ENCODE results near the gene SUSD6. TPM values are rescaled to one million over a fixed set of nuclear protein-coding genes. Genes with fewer than 3 reads are reported as not detected.
A peak's percentile ranks its signal among the peaks of the same experiment; 100 is the strongest.

SUSD6 gene
- total and polyA plus RNA-seq, 9 of the 15 experiments (the other 6 are each of a cell fraction or from before 2014, with no cell fraction given) = 2.9 to 20.7 (median 5.6) TPM

GRCh38 chr14:69701857-69702256, 90.5 kb downstream of the SUSD6 start (continued):
- TF ChIP-seq ZMIZ1 (IDR thresholded peaks at IDR 0.05; ENCODE audit: low read depth in 2 of 2, low read length in 2 of 2) (no peak), FOXA3 (CRISPR knock-in tag; conservative IDR thresholded peaks at IDR 0.05 in 1 of 2, IDR thresholded peaks at IDR 0.05 in 1 of 2) (no peak), CTBP1 (IDR thresholded peaks at IDR 0.05; ENCODE audit: borderline replicate concordance) (no peak), PHB (CRISPR knock-in tag; IDR thresholded peaks at IDR 0.05) (no peak), LEF1 (IDR thresholded peaks at IDR 0.05) (peak; percentile 51; the same call in 1 of the 2 replicates), SMARCE1 (IDR thresholded peaks at IDR 0.05) (peak; percentile 73), DPF2 (IDR thresholded peaks at IDR 0.05) (peak; percentile 86), SP1 (CRISPR knock-in tag; IDR thresholded peaks at IDR 0.05) (no peak), NFE2L1 (tag; IDR thresholded peaks at IDR 0.05; ENCODE audit: borderline replicate concordance, low read depth) (no peak), YBX1 (IDR thresholded peaks at IDR 0.05) (no peak), CBX1 (IDR thresholded peaks at IDR 0.05; ENCODE audit: low read depth) (no peak), ZNF395 (CRISPR knock-in tag; IDR thresholded peaks at IDR 0.05) (peak; percentile 82; the same call in 1 of the 2 replicates), MECOM (CRISPR knock-in tag; IDR thresholded peaks at IDR 0.05) (no peak), FOXO4 (CRISPR knock-in tag; IDR thresholded peaks at IDR 0.05) (no peak), ZNF589 (CRISPR knock-in tag; IDR thresholded peaks at IDR 0.05; ENCODE audit: low read depth) (peak; percentile 64; the same call in 1 of the 2 replicates), BHLHE40 (IDR thresholded peaks at IDR 0.05; ENCODE audit: low read length) (peak; percentile 72)
- TF ChIP-seq, protein P1, sequence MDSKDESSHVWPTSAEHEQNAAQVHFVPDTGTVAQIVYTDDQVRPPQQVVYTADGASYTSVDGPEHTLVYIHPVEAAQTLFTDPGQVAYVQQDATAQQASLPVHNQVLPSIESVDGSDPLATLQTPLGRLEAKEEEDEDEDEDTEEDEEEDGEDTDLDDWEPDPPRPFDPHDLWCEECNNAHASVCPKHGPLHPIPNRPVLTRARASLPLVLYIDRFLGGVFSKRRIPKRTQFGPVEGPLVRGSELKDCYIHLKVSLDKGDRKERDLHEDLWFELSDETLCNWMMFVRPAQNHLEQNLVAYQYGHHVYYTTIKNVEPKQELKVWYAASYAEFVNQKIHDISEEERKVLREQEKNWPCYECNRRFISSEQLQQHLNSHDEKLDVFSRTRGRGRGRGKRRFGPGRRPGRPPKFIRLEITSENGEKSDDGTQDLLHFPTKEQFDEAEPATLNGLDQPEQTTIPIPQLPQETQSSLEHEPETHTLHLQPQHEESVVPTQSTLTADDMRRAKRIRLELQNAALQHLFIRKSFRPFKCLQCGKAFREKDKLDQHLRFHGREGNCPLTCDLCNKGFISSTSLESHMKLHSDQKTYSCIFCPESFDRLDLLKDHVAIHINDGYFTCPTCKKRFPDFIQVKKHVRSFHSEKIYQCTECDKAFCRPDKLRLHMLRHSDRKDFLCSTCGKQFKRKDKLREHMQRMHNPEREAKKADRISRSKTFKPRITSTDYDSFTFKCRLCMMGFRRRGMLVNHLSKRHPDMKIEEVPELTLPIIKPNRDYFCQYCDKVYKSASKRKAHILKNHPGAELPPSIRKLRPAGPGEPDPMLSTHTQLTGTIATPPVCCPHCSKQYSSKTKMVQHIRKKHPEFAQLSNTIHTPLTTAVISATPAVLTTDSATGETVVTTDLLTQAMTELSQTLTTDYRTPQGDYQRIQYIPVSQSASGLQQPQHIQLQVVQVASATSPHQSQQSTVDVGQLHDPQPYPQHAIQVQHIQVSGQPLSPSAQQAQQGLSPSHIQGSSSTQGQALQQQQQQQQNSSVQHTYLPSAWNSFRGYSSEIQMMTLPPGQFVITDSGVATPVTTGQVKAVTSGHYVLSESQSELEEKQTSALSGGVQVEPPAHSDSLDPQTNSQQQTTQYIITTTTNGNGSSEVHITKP (IDR thresholded peaks at IDR 0.05; ENCODE audit: partially characterized antibody) = peak; percentile 29
